H9 (cell line): Measurements from ENCODE around the gene LRRC10. TPM values are rescaled to one million over a fixed set of nuclear protein-coding genes. Genes with fewer than 3 reads are reported as not detected.

Experiments
- DNase-seq: peaks from one replicate; pipeline ENCODE4 v3.0.0-alpha.2; 2017
- H2AFZ ChIP-seq: one replicate; pipeline ENCODE4 v1.6.1; 2013; ENCODE audit warnings: mild to moderate bottlenecking, low read length, control low read depth, moderate library complexity
- H2AK5ac ChIP-seq: 2 replicates; pipeline ENCODE4 v1.6.1; 2013; ENCODE audit warnings: low read length, control low read depth, mixed read lengths; ENCODE audit not compliant: insufficient read length
- H2BK120ac ChIP-seq: one replicate; pipeline ENCODE4 v1.6.1; 2013; ENCODE audit warnings: low read depth, mild to moderate bottlenecking, low read length, control low read depth, inconsistent platforms; ENCODE audit not compliant: poor library complexity, severe bottlenecking
- H2BK12ac ChIP-seq: 2 replicates; pipeline ENCODE4 v1.6.1; 2013; ENCODE audit warnings: low read length, control low read depth, mixed read lengths, low read depth; ENCODE audit not compliant: insufficient read length
- H2BK15ac ChIP-seq: 2 replicates; pipeline ENCODE4 v1.6.1; 2013; ENCODE audit warnings: low read depth, low read length, control low read depth
- H2BK20ac ChIP-seq: one replicate; pipeline ENCODE4 v1.6.1; 2013; ENCODE audit warnings: low read depth, mild to moderate bottlenecking, low read length, control low read depth, inconsistent platforms; ENCODE audit not compliant: poor library complexity, severe bottlenecking
- H2BK5ac ChIP-seq: 2 replicates; pipeline ENCODE4 v1.6.1; 2013; ENCODE audit warnings: low read length, control low read depth, mixed read lengths; ENCODE audit not compliant: insufficient read length
- H3K14ac ChIP-seq: 2 replicates; pipeline ENCODE4 v1.6.1; 2013; ENCODE audit warnings: low read length, control low read depth; ENCODE audit not compliant: insufficient read depth
- H3K18ac ChIP-seq: 2 replicates; pipeline ENCODE4 v1.6.1; 2013; ENCODE audit warnings: low read depth, mild to moderate bottlenecking, mixed read lengths, low read length, control low read depth; ENCODE audit not compliant: insufficient read length
- H3K23ac ChIP-seq: 2 replicates; pipeline ENCODE4 v1.6.1; 2013; ENCODE audit warnings: low read length, control low read depth, mixed read lengths, low read depth; ENCODE audit not compliant: insufficient read length
- H3K23me2 ChIP-seq: 2 replicates; pipeline ENCODE4 v1.6.1; 2013; ENCODE audit warnings: low read depth, mild to moderate bottlenecking, mixed read lengths, low read length, control low read depth; ENCODE audit not compliant: insufficient read length, poor library complexity, severe bottlenecking
- H3K27ac ChIP-seq: 2 replicates; pipeline ENCODE4 v1.5.1; 2013; ENCODE audit warnings: low read length, control low read depth, mixed read lengths, low read depth; ENCODE audit not compliant: insufficient read length
- H3K27me3 ChIP-seq: 2 replicates; pipeline ENCODE4 v1.6.1; 2013; ENCODE audit warnings: low read length, control low read depth, inconsistent platforms; ENCODE audit not compliant: insufficient read depth
- H3K4ac ChIP-seq: 2 replicates; pipeline ENCODE4 v1.6.1; 2013; ENCODE audit warnings: low read depth, mild to moderate bottlenecking, control low read depth, inconsistent platforms, low read length, moderate library complexity
- H3K4me1 ChIP-seq: 2 replicates; pipeline ENCODE4 v1.6.1; 2013; ENCODE audit warnings: low read length, control low read depth, inconsistent platforms; ENCODE audit not compliant: insufficient read depth
- H3K4me2 ChIP-seq: 2 replicates; pipeline ENCODE4 v1.6.1; 2013; ENCODE audit warnings: low read length, control low read depth, mixed read lengths; ENCODE audit not compliant: insufficient read length, insufficient read depth
- H3K56ac ChIP-seq: 2 replicates; pipeline ENCODE4 v1.6.1; 2013; ENCODE audit warnings: low read depth, mild to moderate bottlenecking, mixed read lengths, low read length, control low read depth; ENCODE audit not compliant: insufficient read length
- H3K79me1 ChIP-seq: 2 replicates; pipeline ENCODE4 v1.6.1; 2013; ENCODE audit warnings: low read depth, mild to moderate bottlenecking, moderate library complexity, low read length, control low read depth, inconsistent platforms; ENCODE audit not compliant: insufficient read depth, poor library complexity, severe bottlenecking
- H3K79me2 ChIP-seq: 2 replicates; pipeline ENCODE4 v1.6.1; 2013; ENCODE audit warnings: low read length, control low read depth, inconsistent platforms; ENCODE audit not compliant: insufficient read depth
- H3K9ac ChIP-seq: 2 replicates; pipeline ENCODE4 v1.6.1; 2013; ENCODE audit warnings: low read length, control low read depth, mixed read lengths; ENCODE audit not compliant: insufficient read length; ENCODE audit errors: extremely low read depth
- H3K9me3 ChIP-seq: one replicate; pipeline ENCODE4 v1.6.1; 2013; ENCODE audit warnings: low read depth, low read length, inconsistent platforms; ENCODE audit not compliant: control insufficient read depth
- H3T11ph ChIP-seq: one replicate; pipeline ENCODE4 v1.6.1; 2013; ENCODE audit warnings: mild to moderate bottlenecking, low read length, control low read depth, inconsistent platforms
- H4K20me1 ChIP-seq: one replicate; pipeline ENCODE4 v1.6.1; 2013; ENCODE audit not compliant: control insufficient read depth, insufficient read length, insufficient read depth
- H4K5ac ChIP-seq: 2 replicates; pipeline ENCODE4 v1.6.1; 2013; ENCODE audit warnings: low read depth, mild to moderate bottlenecking, mixed read lengths, low read length, control low read depth; ENCODE audit not compliant: insufficient read length
- H4K8ac ChIP-seq: replicated peaks from 2 replicates; pipeline ENCODE4 v1.6.1; 2013; ENCODE audit warnings: low read length, control low read depth, mixed read lengths, low read depth; ENCODE audit not compliant: insufficient read length
- H4K91ac ChIP-seq: 2 replicates; pipeline ENCODE4 v1.6.1; 2013; ENCODE audit warnings: low read depth, mild to moderate bottlenecking, moderate library complexity, mixed read lengths, low read length, control low read depth; ENCODE audit not compliant: insufficient read length
- H3K27ac Mint-ChIP-seq, 3 experiments: 2 replicates in 2 of 3; 3 replicates in 1 of 3; pipeline ENCODE4 v1.8.0; 2020 to 2021; ENCODE audit warnings: mixed read lengths in 3 of 3, mild to moderate bottlenecking in 1 of 3, moderate library complexity in 1 of 3
- H3K27me3 Mint-ChIP-seq: 2 replicates; pipeline ENCODE4 v1.8.0; 2021; ENCODE audit warnings: low read depth, mild to moderate bottlenecking, moderate library complexity, mixed read lengths
- H3K36me3 Mint-ChIP-seq, 3 experiments: 2 replicates in 2 of 3; 3 replicates in 1 of 3; pipeline ENCODE4 v1.8.0; 2020 to 2021; ENCODE audit warnings: low read depth in 3 of 3, mixed read lengths in 3 of 3; ENCODE audit not compliant: insufficient read depth in 1 of 3
- H3K4me1 Mint-ChIP-seq, 2 experiments: 2 replicates each; pipeline ENCODE4 v1.8.0; 2020; ENCODE audit warnings: mixed read lengths in 2 of 2
- H3K4me3 Mint-ChIP-seq, 2 experiments: 2 replicates in 1 of 2; 3 replicates in 1 of 2; pipeline ENCODE4 v1.8.0; 2020 to 2021; ENCODE audit warnings: mild to moderate bottlenecking in 2 of 2, mixed read lengths in 2 of 2, moderate library complexity in 1 of 2
- H3K9me3 Mint-ChIP-seq, 2 experiments: 2 replicates in 1 of 2; 3 replicates in 1 of 2; pipeline ENCODE4 v1.8.0; 2020; ENCODE audit warnings: mild to moderate bottlenecking in 2 of 2, mixed read lengths in 2 of 2, moderate library complexity in 1 of 2
- WGBS: extraction: QIAGEN DNeasy Blood & Tissue Kit; methylation state at CpG from one replicate; pipeline ENCODE4 v1.1.7; 2013; ENCODE audit warnings: missing lambda C conversion rate, low lambda C conversion rate, mixed read lengths; ENCODE audit not compliant: insufficient read length; ENCODE audit errors: extremely low coverage; 5-methylcytosine and 5-hydroxymethylcytosine counted together
- total RNA-seq: library from RNA; stranded (reverse); gene quantifications from 2 replicates; pipeline ENCODE4 v1.2.1, GENCODE V29; 2021
- TF ChIP-seq, protein P1 (sequence below): fragments of 200-600 bp; sonication (generic); conservative IDR thresholded peaks from 3 replicates; pipeline ENCODE4 v1.8.0; 2021; ENCODE audit warnings: antibody characterized with exemption, mild to moderate bottlenecking

The LRRC10 gene
- total RNA-seq, 1 experiment from 2014 or later: not detected

DNA sequence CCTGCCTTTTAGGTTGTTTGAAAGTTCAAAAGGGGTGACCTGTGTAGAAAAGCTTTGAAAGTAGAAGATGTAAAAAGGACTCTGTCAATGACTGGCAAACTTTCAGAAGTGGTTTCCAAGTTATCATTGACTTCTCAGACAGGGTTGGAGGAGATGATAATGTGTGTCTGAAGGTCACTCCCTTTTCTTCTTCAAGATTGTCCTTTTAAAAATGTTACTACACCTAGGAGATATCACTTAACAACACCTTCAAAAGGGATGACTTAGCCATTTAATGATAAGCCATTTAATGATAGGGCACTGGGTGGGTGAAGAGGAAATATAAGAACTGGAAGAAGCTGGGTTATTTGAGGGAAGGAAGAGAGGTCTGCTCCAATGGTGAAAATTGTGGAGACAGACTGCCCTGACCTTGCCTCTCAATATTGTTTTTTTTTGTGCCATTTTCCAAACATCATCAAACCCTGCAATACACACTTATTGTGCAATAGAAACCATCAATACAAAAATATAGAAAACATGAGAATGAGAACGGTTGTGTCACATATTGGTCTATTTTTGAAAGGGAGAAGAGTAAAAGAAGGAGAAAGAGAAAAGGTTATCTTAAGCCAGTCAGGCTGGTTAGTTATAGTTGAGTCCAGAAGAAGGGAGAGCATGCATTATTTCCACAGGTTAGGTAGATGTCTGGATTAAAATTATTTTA lies 49.6 kb upstream of the LRRC10 start:
- Mint-ChIP-seq H3K36me3 (no peaks in the 10 kb centered on the region), H3K4me3 (no peak overlapping the region), H3K27me3 (no peaks in the 10 kb centered on the region), H3K4me1 (no peaks in the 10 kb centered on the region; a peak in 1 of 4 replicates), H3K27ac (no peak overlapping the region), H3K9me3 (no peaks in the 10 kb centered on the region)
- Histone ChIP-seq H2BK20ac (no peak overlapping the region), H3K9me3 (no peaks in the 10 kb centered on the region), H3K79me1 (no peaks in the 10 kb centered on the region), H3K9ac (no peak overlapping the region), H3K18ac (no peak overlapping the region), H3K14ac (no peak overlapping the region), H2AFZ (no peak overlapping the region), H2AK5ac (no peak overlapping the region), H2BK120ac (no peak overlapping the region), H3K79me2 (no peaks in the 10 kb centered on the region), H4K8ac (no peak overlapping the region), H3T11ph (no peak overlapping the region), H4K20me1 (no peaks in the 10 kb centered on the region), H3K27me3 (no peaks in the 10 kb centered on the region), H3K4ac (no peak overlapping the region), H3K23ac (no peak overlapping the region), H3K23me2 (no peaks in the 10 kb centered on the region), H3K4me2 (no peak overlapping the region), H2BK15ac (no peak overlapping the region), H2BK5ac (no peak overlapping the region), H4K5ac (no peak overlapping the region), H3K27ac (no peak overlapping the region), H3K4me1 (no peaks in the 10 kb centered on the region), H4K91ac (no peak overlapping the region), H3K56ac (no peak overlapping the region), H2BK12ac (no peak overlapping the region)
- no CpG with 5 or more reads among the region's 1 CpG for WGBS
- TF ChIP-seq, protein P1, sequence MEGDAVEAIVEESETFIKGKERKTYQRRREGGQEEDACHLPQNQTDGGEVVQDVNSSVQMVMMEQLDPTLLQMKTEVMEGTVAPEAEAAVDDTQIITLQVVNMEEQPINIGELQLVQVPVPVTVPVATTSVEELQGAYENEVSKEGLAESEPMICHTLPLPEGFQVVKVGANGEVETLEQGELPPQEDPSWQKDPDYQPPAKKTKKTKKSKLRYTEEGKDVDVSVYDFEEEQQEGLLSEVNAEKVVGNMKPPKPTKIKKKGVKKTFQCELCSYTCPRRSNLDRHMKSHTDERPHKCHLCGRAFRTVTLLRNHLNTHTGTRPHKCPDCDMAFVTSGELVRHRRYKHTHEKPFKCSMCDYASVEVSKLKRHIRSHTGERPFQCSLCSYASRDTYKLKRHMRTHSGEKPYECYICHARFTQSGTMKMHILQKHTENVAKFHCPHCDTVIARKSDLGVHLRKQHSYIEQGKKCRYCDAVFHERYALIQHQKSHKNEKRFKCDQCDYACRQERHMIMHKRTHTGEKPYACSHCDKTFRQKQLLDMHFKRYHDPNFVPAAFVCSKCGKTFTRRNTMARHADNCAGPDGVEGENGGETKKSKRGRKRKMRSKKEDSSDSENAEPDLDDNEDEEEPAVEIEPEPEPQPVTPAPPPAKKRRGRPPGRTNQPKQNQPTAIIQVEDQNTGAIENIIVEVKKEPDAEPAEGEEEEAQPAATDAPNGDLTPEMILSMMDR: no peak
- DNase-seq: no peak
